Adrenal gland (tissue), 12 donors: ENCODE measurements around the gene POMT1. TPM values are rescaled to one million over a fixed set of nuclear protein-coding genes. Genes with fewer than 3 reads are reported as not detected.

ENCODE experiments used
- DNase-seq, 7 donors: peaks; one replicate each; pipeline ENCODE4 v3.0.0-alpha.2; 2019 to 2020
- H3K27ac ChIP-seq, 5 donors: fragments of 200-600 bp; sonication (generic) in 4 of 5; 1 replicate in 3 of 5; 2 replicates in 2 of 5; pipeline versions ENCODE4 v1.5.1 to v1.8.0; 2016 to 2020; ENCODE audit warnings: mild to moderate bottlenecking in 1 of 5
- H3K27me3 ChIP-seq: fragments of 200-600 bp; 2 replicates; pipeline ENCODE4 v1.8.0; 2021
- H3K36me3 ChIP-seq, 2 donors: fragments of 200-600 bp; replicated peaks in 1 of 2; 1 replicate in 1 of 2; 2 replicates in 1 of 2; pipeline versions ENCODE4 v1.5.1 to v1.8.0; 2018 to 2022
- H3K4me1 ChIP-seq, 2 donors: fragments of 200-600 bp; replicated peaks in 1 of 2; 1 replicate in 1 of 2; 2 replicates in 1 of 2; pipeline versions ENCODE4 v1.5.1 to v1.8.0; 2018 to 2021
- H3K4me3 ChIP-seq, 4 donors: fragments of 200-600 bp; sonication (generic) in 3 of 4; one replicate each; pipeline ENCODE4 v1.5.1; 2016 to 2018
- H3K9me3 ChIP-seq, 3 donors: fragments of 200-600 bp; sonication (generic) in 1 of 3; replicated peaks in 1 of 3; 1 replicate in 2 of 3; 2 replicates in 1 of 3; pipeline versions ENCODE4 v1.5.1 to v1.8.0; 2016 to 2021
- POLR2A ChIP-seq, 2 donors: fragments of 450-650 bp; IDR thresholded peaks; one replicate each; pipeline ENCODE4 v1.6.1; 2017; ENCODE audit warnings: antibody characterized with exemption in 2 of 2, mild to moderate bottlenecking in 2 of 2, moderate library complexity in 1 of 2
- WGBS, 4 donors: extraction: QIAGEN DNeasy Blood & Tissue Kit in 2 of 4; methylation state at CpG; one replicate each; pipeline versions ENCODE4 v1.1.5 to v1.1.7; 2013 to 2017; 5-methylcytosine and 5-hydroxymethylcytosine counted together
- intact Hi-C, 2 donors: fragments of 100-400 bp; cut with DNase I; formaldehyde crosslinking; loops; one replicate each; pipeline versions ENCODE4 v1.14.1 to v1.15.0; 2022 to 2023
- polyA plus RNA-seq, 3 donors: library from polyadenylated mRNA; stranded (reverse); fragments of 200-250 nt in 2 of 3; fragments of 350-450 nt in 1 of 3; fragmentation: Illumina TruSeq in 1 of 3; extraction: RNeasy Lipid Tissue Mini Kit (QIAGEN cat#74804) in 1 of 3; gene quantifications; one replicate each; pipeline ENCODE4 v1.2.3, GENCODE V29; 2013 to 2014
- total RNA-seq, 9 donors: library from RNA; depleted of rRNA in 4 of 9; stranded (reverse); fragments of >200 nt in 4 of 9; fragments of 120-200 nt in 1 of 9; fragmentation: NEBNext Ultra II Directional in 1 of 9; extraction: Animal tissue kit (Norgen Biotek cat#: 25700) in 1 of 9; gene quantifications; one replicate each; pipeline versions ENCODE4 v1.1.0 to v1.2.4, GENCODE V29; 2013 to 2023
- TF ChIP-seq, protein P1 (sequence below), 6 experiments: fragments of 450-650 bp in 4 of 6; fragments of 200-600 bp in 2 of 6; sonication (generic) in 1 of 6; IDR thresholded peaks; 1 replicate in 5 of 6; 2 replicates in 1 of 6; pipeline versions ENCODE4 v1.5.1 to v1.8.0; 2016 to 2021; ENCODE audit warnings: antibody characterized with exemption in 6 of 6, mild to moderate bottlenecking in 2 of 6, moderate library complexity in 1 of 6
- donor health status: healthy with polysubstance abuse.
- donor health status: Bipolar disorder and iron deficiency.
- donor health status: DM: yes; HTN: yes; CAD: no.
- donor health status: DM: no; HTN: no; CAD: no.
- donor health status: DM: no; HTN: no; CAD: no.
- donor health status: DM: yes; HTN: yes; CAD: no.

The POMT1 gene
- total and polyA plus RNA-seq, 12 donors: 10.1 to 60.9 (median 33.0) TPM

GRCh38 chr9:131503626-131504465, 1.1 kb downstream of the POMT1 start:
- 31 to 36% (median 34%) methylated on average over 28 to 32 of the region's 32 CpGs for WGBS, 4 donors
- Histone ChIP-seq H3K9me3 (no peaks in the 10 kb centered on the region), H3K36me3 (peaks cover 0 to 16% of the 10 kb centered on the region in 2 donors), H3K27ac (no peak overlapping the region), H3K4me3 (peak overlapping the region in 2 of 4 donors; percentile 91), H3K4me1 (peaks cover 9 to 11% of the 10 kb centered on the region in 2 donors), H3K27me3 (no peaks in the 10 kb centered on the region)
- DNase-seq: peak in 1 of 7 donors; percentile 60
- TF ChIP-seq POLR2A (IDR thresholded peaks at IDR 0.05): no peak
- TF ChIP-seq, protein P1, sequence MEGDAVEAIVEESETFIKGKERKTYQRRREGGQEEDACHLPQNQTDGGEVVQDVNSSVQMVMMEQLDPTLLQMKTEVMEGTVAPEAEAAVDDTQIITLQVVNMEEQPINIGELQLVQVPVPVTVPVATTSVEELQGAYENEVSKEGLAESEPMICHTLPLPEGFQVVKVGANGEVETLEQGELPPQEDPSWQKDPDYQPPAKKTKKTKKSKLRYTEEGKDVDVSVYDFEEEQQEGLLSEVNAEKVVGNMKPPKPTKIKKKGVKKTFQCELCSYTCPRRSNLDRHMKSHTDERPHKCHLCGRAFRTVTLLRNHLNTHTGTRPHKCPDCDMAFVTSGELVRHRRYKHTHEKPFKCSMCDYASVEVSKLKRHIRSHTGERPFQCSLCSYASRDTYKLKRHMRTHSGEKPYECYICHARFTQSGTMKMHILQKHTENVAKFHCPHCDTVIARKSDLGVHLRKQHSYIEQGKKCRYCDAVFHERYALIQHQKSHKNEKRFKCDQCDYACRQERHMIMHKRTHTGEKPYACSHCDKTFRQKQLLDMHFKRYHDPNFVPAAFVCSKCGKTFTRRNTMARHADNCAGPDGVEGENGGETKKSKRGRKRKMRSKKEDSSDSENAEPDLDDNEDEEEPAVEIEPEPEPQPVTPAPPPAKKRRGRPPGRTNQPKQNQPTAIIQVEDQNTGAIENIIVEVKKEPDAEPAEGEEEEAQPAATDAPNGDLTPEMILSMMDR (IDR thresholded peaks at IDR 0.05): no peak
- intact Hi-C loops: loop anchor here in 1 of 2 donors (10.0 kb wide), 1 partner anchor 241 kb away; the partner anchor contains the start of gene RAPGEF1

GRCh38 chr9:131505012-131505411, 2.3 kb downstream of the POMT1 start:
- no peaks in the 10 kb centered on the region for H3K27me3 ChIP-seq
- no peak for TF ChIP-seq POLR2A (IDR thresholded peaks at IDR 0.05)
- TF ChIP-seq, protein P1 (IDR thresholded peaks at IDR 0.05): no peak

DNA sequence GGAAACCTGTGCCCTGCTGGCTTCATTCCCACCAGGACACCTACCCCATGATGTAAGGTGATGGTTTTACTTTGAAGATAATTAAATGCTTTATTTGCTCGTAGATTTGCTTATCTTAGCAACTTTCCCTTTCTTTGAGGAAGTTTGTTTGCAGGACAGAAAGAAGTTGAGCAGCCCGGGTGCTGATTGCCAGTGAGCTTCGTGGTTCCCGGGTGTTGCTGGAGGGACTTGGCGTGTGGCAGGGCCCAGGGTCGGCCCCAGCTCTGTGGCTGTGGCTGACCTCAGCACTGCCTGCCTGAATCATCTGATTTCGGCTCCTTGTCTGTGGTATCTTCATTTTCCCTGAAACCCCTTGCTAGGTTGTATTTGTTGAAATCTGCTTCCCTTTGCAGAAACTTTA, 8.7 kb downstream of the POMT1 start:
- no peaks in the 10 kb centered on the region for H3K4me1 ChIP-seq
- peaks cover 0 to 59% of the 10 kb centered on the region in 2 donors for H3K36me3 ChIP-seq
- DNase-seq: no peak
- H3K9me3 ChIP-seq: no peaks in the 10 kb centered on the region
- 52 to 76% (median 74%) methylated on average over 7 of the region's 7 CpGs for WGBS, 4 donors
- H3K27me3 ChIP-seq: no peaks in the 10 kb centered on the region
- intact Hi-C loops: no loop called here
- H3K27ac ChIP-seq: no peak overlapping the region
- H3K4me3 ChIP-seq: no peak overlapping the region
- TF ChIP-seq, protein P1 (IDR thresholded peaks at IDR 0.05): no peak
- TF ChIP-seq POLR2A (IDR thresholded peaks at IDR 0.05): no peak

More at GRCh38 chr9:131505012-131505411, 2.3 kb downstream of the POMT1 start:
- Histone ChIP-seq H3K4me1 (peaks cover 9 to 11% of the 10 kb centered on the region in 2 donors), H3K9me3 (no peaks in the 10 kb centered on the region), H3K27ac (no peak overlapping the region), H3K36me3 (peaks cover 0 to 10% of the 10 kb centered on the region in 2 donors), H3K4me3 (no peak overlapping the region)
- no peak for DNase-seq
- intact Hi-C loops: loop anchor here in 1 of 2 donors (10.0 kb wide), 1 partner anchor 240 kb away; the partner anchor contains the start of gene RAPGEF1
- WGBS, 4 donors: 91 to 92% (median 92%) methylated on average over 8 of the region's 8 CpGs

DNA sequence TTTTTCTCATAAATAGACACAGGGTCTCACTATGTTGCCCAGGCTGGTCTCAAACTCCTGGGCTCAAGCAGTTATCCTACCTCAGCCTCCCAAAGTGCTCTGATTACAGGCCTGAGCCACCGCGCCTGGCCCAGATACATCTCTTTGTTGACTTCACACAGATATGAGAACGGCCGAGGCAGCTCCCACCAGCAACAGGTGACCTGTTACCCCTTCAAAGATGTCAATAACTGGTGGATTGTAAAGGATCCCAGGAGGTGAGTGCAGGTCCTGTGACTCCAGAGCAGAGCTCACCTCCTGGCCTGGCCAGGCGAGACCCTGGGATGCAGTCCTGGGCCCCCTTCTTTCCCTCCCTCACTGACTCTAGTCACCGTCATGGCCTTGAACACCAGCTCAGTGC, 9.2 kb downstream of the POMT1 start:
- Histone ChIP-seq H3K4me1 (no peaks in the 10 kb centered on the region), H3K27me3 (no peaks in the 10 kb centered on the region), H3K36me3 (peaks cover 0 to 64% of the 10 kb centered on the region in 2 donors), H3K9me3 (no peaks in the 10 kb centered on the region), H3K4me3 (no peak overlapping the region), H3K27ac (no peak overlapping the region)
- 78 to 91% (median 88%) methylated on average over 5 to 6 of the region's 6 CpGs for WGBS, 4 donors
- DNase-seq: no peak
- TF ChIP-seq POLR2A (IDR thresholded peaks at IDR 0.05): no peak
- TF ChIP-seq, protein P1 (IDR thresholded peaks at IDR 0.05): no peak
- intact Hi-C loops: no loop called here
